HG03442 (cell line): Measurements from ENCODE around the gene IGFBP2.
"Not testable (repeated sequence)": the region's sequence is repeated elsewhere in the genome, so short reads cannot be mapped to it uniquely, and the experiment has no call there.

Experiments used
- ATAC-seq: cut with Tn5 transposase; IDR thresholded peaks from one replicate; pipeline ENCODE4 v1.9.1; 2021; ENCODE audit warnings: mild to moderate bottlenecking, moderate library complexity; ENCODE audit not compliant: unreplicated experiment

IGFBP2 gene, protein sequence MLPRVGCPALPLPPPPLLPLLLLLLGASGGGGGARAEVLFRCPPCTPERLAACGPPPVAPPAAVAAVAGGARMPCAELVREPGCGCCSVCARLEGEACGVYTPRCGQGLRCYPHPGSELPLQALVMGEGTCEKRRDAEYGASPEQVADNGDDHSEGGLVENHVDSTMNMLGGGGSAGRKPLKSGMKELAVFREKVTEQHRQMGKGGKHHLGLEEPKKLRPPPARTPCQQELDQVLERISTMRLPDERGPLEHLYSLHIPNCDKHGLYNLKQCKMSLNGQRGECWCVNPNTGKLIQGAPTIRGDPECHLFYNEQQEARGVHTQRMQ

GRCh38 chr2:216632952-216633615, at the start of gene IGFBP2:
Gene IGFBP2 (plus strand): TSS chr2:216633420. CDS start chr2:216633524, 104 bp downstream.
- ATAC-seq, result no peak

GRCh38 chr2:216583606-216584005, 49.6 kb upstream of the IGFBP2 start:
- no peak for ATAC-seq

GRCh38 chr2:216584112-216584511, 49.1 kb upstream of the IGFBP2 start:
- no peak for ATAC-seq

DNA sequence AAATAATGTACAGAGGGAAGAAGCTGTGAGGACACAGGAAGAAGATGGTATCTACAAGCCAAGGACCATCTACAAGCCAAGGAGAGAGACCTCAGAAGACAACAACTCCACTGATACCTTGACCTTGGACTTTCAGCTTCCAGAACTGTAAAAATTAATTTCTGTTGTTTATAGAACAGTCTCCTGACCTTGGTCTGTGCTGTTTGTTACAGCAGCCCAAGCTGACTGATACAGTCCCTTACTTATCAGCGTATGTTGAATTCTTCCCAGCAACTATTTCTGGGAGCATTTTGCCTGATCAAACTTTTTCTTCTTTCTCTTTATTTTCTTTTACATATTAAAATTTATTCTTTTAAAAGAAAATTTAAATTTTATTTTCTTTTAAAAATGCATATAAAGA, 47.8 kb upstream of the IGFBP2 start:
- ATAC-seq, result no peak

GRCh38 chr2:216588861-216589710, 44.1 kb upstream of the IGFBP2 start:
- no peak for ATAC-seq

DNA sequence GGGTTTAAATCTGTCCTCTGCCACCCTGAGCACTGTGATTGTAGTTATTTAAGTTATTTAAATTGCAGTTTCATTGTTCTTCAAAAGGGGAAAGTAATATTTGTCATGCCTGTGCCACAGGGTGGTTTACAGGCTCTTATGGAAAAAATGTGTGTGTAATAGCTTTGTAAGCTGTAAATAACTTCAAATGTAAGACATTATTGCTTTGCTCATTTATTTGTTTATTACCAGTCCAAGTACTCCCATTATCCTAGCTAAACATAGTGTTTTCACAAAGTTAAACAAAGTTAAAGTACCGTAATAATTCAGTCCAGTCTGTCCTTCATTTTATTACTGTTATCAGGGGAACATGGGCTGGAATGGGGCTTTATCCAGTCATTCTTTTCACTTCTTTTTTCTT, 43.4 kb upstream of the IGFBP2 start:
- ATAC-seq, result no peak

DNA sequence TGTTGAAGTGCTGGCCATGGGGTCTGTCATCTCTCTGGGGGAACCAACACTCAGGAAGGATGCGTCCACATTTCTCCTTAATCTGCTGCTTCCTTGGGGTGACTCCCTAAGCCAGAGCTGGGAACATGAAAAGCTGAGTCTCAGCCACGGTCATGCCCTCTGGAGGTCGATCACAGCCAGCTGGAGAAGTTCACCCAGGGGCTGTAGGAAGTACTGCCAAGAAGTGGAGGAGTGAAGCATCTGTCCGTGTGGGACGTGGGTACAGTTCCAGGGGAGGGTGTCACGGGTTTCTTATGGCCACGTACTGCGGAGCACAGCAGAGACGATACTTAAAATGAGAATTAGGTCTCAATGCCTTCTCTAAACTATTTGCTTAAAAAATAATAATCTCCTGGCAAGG, 42.4 kb upstream of the IGFBP2 start:
- ATAC-seq, result no peak

GRCh38 chr2:216591480-216591879, 41.7 kb upstream of the IGFBP2 start:
- no peak for ATAC-seq

DNA sequence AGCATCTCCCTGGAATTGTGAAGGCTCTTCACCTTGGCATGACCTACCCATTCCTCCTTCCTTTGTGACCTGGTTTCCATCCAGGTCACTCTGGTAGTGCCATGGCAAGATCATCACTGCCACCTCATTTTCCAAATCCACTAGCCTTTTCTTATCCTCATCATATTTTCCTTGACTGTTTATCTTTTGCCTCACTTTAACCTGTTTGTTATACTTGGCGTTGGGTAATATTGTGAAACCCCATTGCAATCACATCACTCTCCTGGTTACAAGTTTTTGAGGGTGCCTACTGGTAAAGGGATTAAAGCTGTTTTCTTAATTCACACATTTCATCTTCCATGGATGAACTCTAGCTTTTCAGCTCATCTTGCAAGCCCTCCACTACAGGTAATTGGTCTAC, 39.1 kb upstream of the IGFBP2 start:
- no peak for ATAC-seq

DNA sequence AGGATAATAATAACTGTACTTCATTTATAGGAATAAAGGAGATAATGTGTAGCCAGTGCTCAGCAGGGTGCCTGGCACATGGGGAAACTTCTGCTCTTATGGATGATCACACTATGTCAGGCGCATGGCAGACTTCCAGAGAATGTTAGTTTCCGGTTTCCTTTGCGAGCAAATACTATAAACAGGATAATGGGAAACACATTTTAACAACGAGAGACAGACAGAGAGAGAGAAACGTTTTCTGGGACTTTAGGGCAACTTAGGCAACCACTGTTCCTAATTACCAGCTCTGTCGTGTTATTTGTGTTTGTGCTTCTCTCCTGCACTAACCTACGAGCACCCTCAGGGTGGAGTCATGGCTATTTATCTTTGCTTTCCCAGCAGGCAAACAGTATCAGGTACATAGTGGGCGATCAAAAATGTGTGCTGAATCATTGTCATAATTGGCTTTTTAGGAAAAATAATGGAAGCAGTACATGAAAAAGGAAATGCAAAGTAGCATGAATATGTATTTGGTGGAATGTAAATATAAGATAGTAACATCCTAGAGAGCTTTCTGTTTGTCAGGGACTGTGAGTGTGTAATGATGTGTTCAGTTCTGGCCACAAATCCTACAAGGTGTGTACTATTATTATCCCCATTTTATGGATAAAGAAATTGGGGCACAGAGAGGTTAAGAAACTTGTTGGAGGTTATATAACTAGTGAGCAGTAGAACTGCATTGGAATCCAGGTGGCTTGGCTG, 36.8 kb upstream of the IGFBP2 start:
- no peak for ATAC-seq

GRCh38 chr2:216596980-216597509, 36.2 kb upstream of the IGFBP2 start:
- no peak for ATAC-seq

DNA sequence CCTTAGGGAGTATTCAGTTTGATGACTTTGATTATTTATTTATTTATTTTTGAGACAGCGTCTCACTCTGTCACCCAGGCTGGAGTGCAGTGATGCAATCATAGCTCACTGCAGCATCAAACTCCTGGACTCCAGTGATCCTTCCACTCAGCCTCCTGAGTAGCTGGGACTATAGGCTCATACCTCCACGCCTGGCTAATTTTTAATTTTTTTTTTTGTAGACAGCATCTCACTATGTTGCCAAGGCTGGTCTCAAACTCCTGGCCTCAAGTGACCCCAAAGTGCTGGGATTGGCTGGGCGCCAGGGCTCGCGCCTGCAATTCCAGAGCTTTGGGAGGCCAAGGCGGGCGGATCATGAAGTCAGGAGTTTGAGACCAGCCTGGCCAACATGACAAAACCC, 35.4 kb upstream of the IGFBP2 start:
- ATAC-seq, result not testable (repeated sequence)

DNA sequence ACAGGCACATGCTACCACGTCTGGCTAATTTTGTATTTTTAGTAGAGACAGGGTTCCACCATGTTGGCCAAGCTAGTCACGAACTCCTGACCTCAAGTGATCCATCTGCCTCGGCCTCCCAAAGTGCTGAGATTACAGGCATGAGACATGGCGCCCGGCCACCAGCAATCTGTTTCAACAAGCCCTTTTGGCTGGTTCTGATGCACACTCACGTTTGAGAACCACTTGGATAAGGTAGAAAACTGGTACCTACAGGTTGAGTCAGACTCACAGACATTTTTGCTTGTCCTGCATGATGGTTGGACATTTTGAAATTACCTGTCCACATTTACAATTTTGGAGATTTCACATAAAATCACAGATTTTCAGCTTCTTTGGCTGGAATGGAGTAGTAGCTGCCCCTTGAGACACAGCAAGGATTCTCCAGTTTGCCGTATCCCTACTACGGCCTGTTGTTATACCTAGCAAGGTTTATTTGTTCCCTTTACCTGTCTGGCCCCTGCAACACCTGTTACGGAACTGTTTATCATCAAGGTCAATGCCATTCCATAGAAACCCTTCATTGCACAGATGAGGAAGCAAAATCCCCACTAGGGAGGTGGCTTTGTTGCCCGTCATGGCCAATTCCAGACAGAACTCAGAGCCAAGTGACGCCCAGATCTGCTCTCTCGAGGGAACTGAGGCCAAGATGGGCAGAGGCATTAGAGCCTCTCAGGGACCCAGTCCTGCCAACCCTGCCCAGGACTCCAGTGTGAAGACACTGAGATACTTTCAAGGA, 31.4 kb upstream of the IGFBP2 start:
- no peak for ATAC-seq

GRCh38 chr2:216603010-216603883, 30.0 kb upstream of the IGFBP2 start:
- no peak for ATAC-seq

GRCh38 chr2:216603884-216604245, 29.4 kb upstream of the IGFBP2 start:
- no peak for ATAC-seq

DNA sequence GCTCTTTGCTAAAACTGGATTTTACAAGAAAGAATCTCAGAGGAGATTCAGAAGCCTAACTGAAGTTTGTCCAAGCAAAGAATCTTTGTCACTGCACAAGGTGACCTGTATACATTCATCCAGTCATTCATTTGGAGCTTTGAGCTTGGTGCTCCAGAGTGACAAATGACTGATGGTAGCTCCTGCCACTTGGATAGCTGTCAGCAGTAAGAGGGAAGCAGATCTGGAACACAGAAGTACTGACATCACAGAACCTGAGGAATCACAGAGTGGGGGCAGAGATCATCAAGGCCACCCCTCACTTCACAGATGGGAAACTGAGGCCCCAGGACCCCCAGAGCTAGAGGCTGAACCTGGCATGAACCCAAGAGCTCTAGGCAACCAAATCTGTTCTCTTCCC, 28.8 kb upstream of the IGFBP2 start:
- no peak for ATAC-seq

GRCh38 chr2:216606551-216607276, 26.5 kb upstream of the IGFBP2 start:
- ATAC-seq, result peak; percentile 91

GRCh38 chr2:216607277-216607560, 26.0 kb upstream of the IGFBP2 start:
- no peak for ATAC-seq

- ATAC-seq, result no peak
Measured at GRCh38 chr2:216608525-216608924, 24.7 kb upstream of the IGFBP2 start.
